PC-3 (cell line): ENCODE data around the gene C9orf50. TPM values are rescaled to one million over a fixed set of nuclear protein-coding genes. Genes with fewer than 3 reads are reported as not detected.

Experiments
- ATAC-seq: fragments of 200-7000 bp; cut with Tn5 transposase; 2 replicates; pipeline ENCODE4 v1.9.1; 2020; ENCODE audit warnings: mild to moderate bottlenecking, moderate library complexity
- BruUV-seq: library from RNA; stranded (reverse); fragments of 400-500 nt; replicated peaks from 2 replicates; lab custom pipeline; 2021; lab: Mats Ljungman, UMichigan
- CTCF ChIA-PET: fragments of 300-600 bp; sonication (Branson Sonifier 250); formaldehyde crosslinking; loops from one replicate; lab custom pipeline; 2022; ENCODE audit warnings: antibody characterized with exemption; lab: Charles Lee
- POLR2A ChIA-PET: fragments of 300-600 bp; sonication (Branson Sonifier 250); formaldehyde crosslinking; loops from one replicate; lab custom pipeline; 2022; ENCODE audit warnings: antibody characterized with exemption; ENCODE audit not compliant: unreplicated experiment; lab: Charles Lee
- DNase-seq: peaks from one replicate; pipeline ENCODE4 v3.0.0-alpha.2; 2015
- H2AFZ ChIP-seq: fragments of 300-600 bp; sonication (generic); 2 replicates; pipeline ENCODE4 v1.6.0; 2016; ENCODE audit warnings: antibody characterized with exemption, low read length
- H3F3A ChIP-seq: fragments of 300-600 bp; sonication (generic); one replicate; pipeline ENCODE4 v1.6.0; 2017; ENCODE audit warnings: antibody characterized with exemption, low read length, control low read depth, mild to moderate bottlenecking; ENCODE audit not compliant: unreplicated experiment
- H3K27ac ChIP-seq: fragments of 300-600 bp; sonication (generic); 2 replicates; pipeline ENCODE4 v1.5.1; 2016; ENCODE audit warnings: mild to moderate bottlenecking, low read length
- H3K27me3 ChIP-seq: fragments of 300-600 bp; sonication (generic); 2 replicates; pipeline ENCODE4 v1.6.1; 2016; ENCODE audit warnings: low read length, mixed read lengths
- H3K36me3 ChIP-seq: fragments of 300-600 bp; sonication (generic); 2 replicates; pipeline ENCODE4 v1.6.1; 2016; ENCODE audit warnings: low read depth, mixed run types, low read length, mixed read lengths
- H3K4me1 ChIP-seq: fragments of 300-600 bp; sonication (generic); 2 replicates; pipeline ENCODE4 v1.5.1; 2016; ENCODE audit warnings: low read length; ENCODE audit not compliant: insufficient read depth
- H3K4me2 ChIP-seq: fragments of 300-600 bp; sonication (generic); 2 replicates; pipeline ENCODE4 v1.6.0; 2016; ENCODE audit warnings: low read length
- H3K4me3 ChIP-seq: fragments of 300-600 bp; sonication (generic); 2 replicates; pipeline ENCODE4 v1.5.1; 2016; ENCODE audit warnings: mild to moderate bottlenecking, low read length, mixed read lengths
- H3K79me2 ChIP-seq: fragments of 300-600 bp; sonication (generic); 2 replicates; pipeline ENCODE4 v1.6.1; 2017; ENCODE audit warnings: low read length, mixed read lengths
- H3K9ac ChIP-seq: fragments of 300-600 bp; sonication (generic); 2 replicates; pipeline ENCODE4 v1.6.0; 2016; ENCODE audit warnings: mild to moderate bottlenecking, low read length
- H3K9me2 ChIP-seq: fragments of 300-600 bp; sonication (generic); replicated peaks from 2 replicates; pipeline ENCODE4 v1.6.1; 2016; ENCODE audit warnings: mixed run types, low read length, mixed read lengths
- H3K9me3 ChIP-seq: fragments of 300-600 bp; sonication (generic); 2 replicates; pipeline ENCODE4 v1.6.1; 2016; ENCODE audit warnings: low read length, mixed read lengths
- H4K20me1 ChIP-seq: fragments of 300-600 bp; sonication (generic); 2 replicates; pipeline ENCODE4 v1.6.1; 2016; ENCODE audit warnings: low read length, mixed read lengths
- CTCF ChIP-seq: fragments of 300-600 bp; sonication (generic); conservative IDR thresholded peaks from 2 replicates; pipeline ENCODE4 v1.5.1; 2017; ENCODE audit warnings: antibody characterized with exemption, low read depth, mild to moderate bottlenecking, low read length
- EZH2 ChIP-seq: fragments of 300-600 bp; sonication (generic); IDR thresholded peaks from one replicate; pipeline ENCODE4 v1.6.1; 2017; ENCODE audit warnings: antibody characterized with exemption, mild to moderate bottlenecking, low read length; ENCODE audit not compliant: unreplicated experiment
- EZH2phosphoT487 ChIP-seq: fragments of 300-600 bp; sonication (generic); IDR thresholded peaks from 2 replicates; pipeline ENCODE4 v1.6.1; 2018; ENCODE audit warnings: mild to moderate bottlenecking, antibody characterized with exemption, low read length, borderline replicate concordance
- intact Hi-C: fragments of 100-400 bp; cut with micrococcal nuclease; formaldehyde crosslinking; loops from 2 replicates; pipeline ENCODE4 v1.9.0; 2023
- total RNA-seq: library from RNA; depleted of rRNA; stranded (reverse); fragments of >200 nt; gene quantifications from 2 replicates; pipeline ENCODE4 v1.2.3, GENCODE V29; 2014

C9orf50 gene
- total RNA-seq, 1 experiment from 2014 or later: not detected

- no peaks in the 10 kb centered on the region for H3K36me3 ChIP-seq
- ChIA-PET POLR2A (no interaction called here), CTCF (no interaction called here)
- no TSS peak for BruUV-seq
- no peaks in the 10 kb centered on the region for H3K27me3 ChIP-seq
- no peaks in the 10 kb centered on the region for H3F3A ChIP-seq
- no peaks in the 10 kb centered on the region for H4K20me1 ChIP-seq
- no peak for DNase-seq
- intact Hi-C loops: no loop called here
- no peak overlapping the region for H3K4me3 ChIP-seq
- no peaks in the 10 kb centered on the region for H3K9me3 ChIP-seq
- TF ChIP-seq EZH2 (no peak), CTCF (no peak), EZH2phosphoT487 (no peak)
- no peak overlapping the region for H3K4me2 ChIP-seq
- no peak overlapping the region for H3K27ac ChIP-seq
- ATAC-seq: no peak
- H3K79me2 ChIP-seq: no peaks in the 10 kb centered on the region
- no peaks in the 10 kb centered on the region for H3K9me2 ChIP-seq
- H3K4me1 ChIP-seq: peaks cover 11% of the 10 kb centered on the region
- H3K9ac ChIP-seq: no peak overlapping the region
- no peak overlapping the region for H2AFZ ChIP-seq
Measured at GRCh38 chr9:129574911-129575585, 45.9 kb downstream of the C9orf50 start.

DNA sequence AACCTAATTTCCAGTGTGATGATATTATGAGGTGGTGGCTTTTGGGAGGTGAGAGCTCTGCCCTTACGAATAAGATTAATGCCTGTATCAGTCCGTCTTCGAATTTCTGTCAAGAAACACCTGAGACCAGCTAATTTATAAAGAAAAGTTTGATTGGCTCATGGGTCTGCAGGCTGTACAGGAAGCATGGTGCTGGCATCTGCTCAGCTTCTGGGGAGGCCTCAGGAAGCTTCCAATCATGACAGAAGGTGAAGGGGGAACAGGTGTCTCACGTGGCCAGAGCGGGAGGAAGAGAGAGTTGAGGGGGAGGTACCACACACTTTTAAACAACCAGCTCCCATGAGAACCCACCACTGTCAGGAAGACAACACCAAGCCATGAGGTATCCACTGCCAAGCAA is 46.9 kb downstream of the C9orf50 start:
- no TSS peak for BruUV-seq
- no peaks in the 10 kb centered on the region for H3K9me2 ChIP-seq
- H3K79me2 ChIP-seq: no peaks in the 10 kb centered on the region
- H2AFZ ChIP-seq: no peak overlapping the region
- H3F3A ChIP-seq: no peaks in the 10 kb centered on the region
- no peaks in the 10 kb centered on the region for H3K36me3 ChIP-seq
- no peak overlapping the region for H3K4me3 ChIP-seq
- H3K4me2 ChIP-seq: no peak overlapping the region
- ChIA-PET POLR2A (no interaction called here), CTCF (no interaction called here)
- H4K20me1 ChIP-seq: no peaks in the 10 kb centered on the region
- no peaks in the 10 kb centered on the region for H3K9me3 ChIP-seq
- intact Hi-C loops: no loop called here
- no peak overlapping the region for H3K27ac ChIP-seq
- TF ChIP-seq EZH2phosphoT487: no peak
- no peak for TF ChIP-seq CTCF
- TF ChIP-seq EZH2: no peak
- no peaks in the 10 kb centered on the region for H3K27me3 ChIP-seq
- DNase-seq (no peak), ATAC-seq (no peak)
- H3K9ac ChIP-seq: no peak overlapping the region
- peaks cover 17% of the 10 kb centered on the region for H3K4me1 ChIP-seq

DNA sequence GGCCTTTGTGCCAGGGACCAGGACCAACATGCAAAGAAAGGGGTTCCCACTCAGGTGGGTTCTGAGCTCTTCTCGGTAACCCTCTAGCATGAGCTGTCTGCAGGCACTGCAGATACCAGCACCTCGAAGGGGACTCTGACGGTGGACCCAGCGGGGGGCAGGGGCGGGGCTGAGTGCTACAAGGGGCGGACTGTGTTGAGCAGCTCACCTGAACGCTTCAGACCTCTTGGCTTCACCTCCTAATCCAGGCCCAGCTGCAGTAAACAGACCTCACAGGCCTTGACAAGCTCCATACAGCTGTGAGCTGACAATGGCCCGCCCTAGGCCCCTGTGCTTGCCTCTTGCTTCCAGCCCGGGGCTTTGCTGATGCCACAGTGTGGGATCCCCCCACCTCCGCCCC is 48.4 kb downstream of the C9orf50 start:
- intact Hi-C loops: no loop called here
- ATAC-seq (no peak), DNase-seq (no peak)
- H3K36me3 ChIP-seq: no peaks in the 10 kb centered on the region
- BruUV-seq: no TSS peak
- POLR2A ChIA-PET: no interaction called here
- no peak overlapping the region for H2AFZ ChIP-seq
- H3K27ac ChIP-seq: no peak overlapping the region
- H3K9ac ChIP-seq: no peak overlapping the region
- no peaks in the 10 kb centered on the region for H3K79me2 ChIP-seq
- CTCF ChIA-PET: no interaction called here
- peaks cover 20% of the 10 kb centered on the region for H3K4me1 ChIP-seq
- no peaks in the 10 kb centered on the region for H3K9me2 ChIP-seq
- no peaks in the 10 kb centered on the region for H3K9me3 ChIP-seq
- H3K4me2 ChIP-seq: no peak overlapping the region
- H3K27me3 ChIP-seq: no peaks in the 10 kb centered on the region
- no peak overlapping the region for H3K4me3 ChIP-seq
- H3F3A ChIP-seq: no peaks in the 10 kb centered on the region
- H4K20me1 ChIP-seq: no peaks in the 10 kb centered on the region
- no peak for TF ChIP-seq CTCF
- no peak for TF ChIP-seq EZH2phosphoT487
- TF ChIP-seq EZH2: no peak
